GM12892 (cell line): ENCODE data around the gene CYSTM1.

ENCODE experiments used
- POLR2A ChIP-seq: IDR thresholded peaks from 2 replicates; pipeline ENCODE4 v1.6.1; 2011; ENCODE audit warnings: low read depth, low read length, control low read depth
- POLR2AphosphoS5 ChIP-seq: IDR thresholded peaks from 2 replicates; pipeline ENCODE4 v1.6.1; 2011; ENCODE audit warnings: low read depth, low read length, control low read depth
- TAF1 ChIP-seq: IDR thresholded peaks from 2 replicates; pipeline ENCODE4 v1.6.1; 2011; ENCODE audit warnings: low read depth, mild to moderate bottlenecking, control low read depth, low read length, borderline replicate concordance

GRCh38 chr5:140189253-140189652, 14.3 kb downstream of the CYSTM1 start:
- TF ChIP-seq POLR2A (no peak), TAF1 (no peak), POLR2AphosphoS5 (no peak)
